ENCODE results near the gene RNF39. TPM values are rescaled to one million over a fixed set of nuclear protein-coding genes. Genes with fewer than 3 reads are reported as not detected.
"Not testable (repeated sequence)": the region's sequence is repeated elsewhere in the genome, so short reads cannot be mapped to it uniquely, and the experiment has no call there.

The RNF39 gene
- total RNA-seq, result 18.2 TPM

GRCh38 chr6:30075094-30075789 is at the start of gene RNF39:
Gene RNF39 (minus strand): TSS chr6:30075769. CDS start chr6:30075585, 184 bp downstream.
- Histone ChIP-seq H3K4me3 (peak within 1 kb of the TSS; percentile 51 to 65), H3K36me3 (no peaks in the 10 kb centered on the region), H3K27ac (peak within 1 kb of the TSS; percentile 79), H3K27me3 (no peaks in the 10 kb centered on the region), H3K9me3 (no peaks in the 10 kb centered on the region), H3K4me1 (peaks cover 47% of the 10 kb centered on the region)
- DNase-seq (ENCODE audit: extremely low spot score in 2 of 2), result no peak
- intact Hi-C loops (cut with DNase I), result no loop called here
- TF ChIP-seq CTCF (IDR thresholded peaks at IDR 0.05), result no peak
- TF ChIP-seq POLR2A (IDR thresholded peaks at IDR 0.05), result peak in 1 of 2 donors; percentile 41
- peak in 1 of 2 donors; percentile 71 for TF ChIP-seq POLR2AphosphoS5 (IDR thresholded peaks at IDR 0.05; ENCODE audit: insufficient read depth in 1 of 2, low read depth in 1 of 2)

GRCh38 chr6:30122515-30122914 is 46.9 kb upstream of the RNF39 start:
- Histone ChIP-seq H3K4me3 (no peak overlapping the region), H3K4me1 (peaks cover 6% of the 10 kb centered on the region), H3K27ac (no peak overlapping the region), H3K36me3 (no peaks in the 10 kb centered on the region), H3K9me3 (no peaks in the 10 kb centered on the region), H3K27me3 (no peaks in the 10 kb centered on the region)
- no peak for DNase-seq (ENCODE audit: extremely low spot score in 2 of 2)
- intact Hi-C loops (cut with DNase I), result no loop called here
- TF ChIP-seq POLR2AphosphoS5 (IDR thresholded peaks at IDR 0.05; ENCODE audit: insufficient read depth in 1 of 2, low read depth in 1 of 2) (peak in 1 of 2 donors; percentile 48), POLR2A (IDR thresholded peaks at IDR 0.05) (no peak)

GRCh38 chr6:30121446-30122366 is 46.1 kb upstream of the RNF39 start:
- intact Hi-C loops (cut with DNase I), result no loop called here
- no peak overlapping the region for H3K4me3 ChIP-seq
- H3K9me3 ChIP-seq, result no peaks in the 10 kb centered on the region
- DNase-seq (ENCODE audit: extremely low spot score in 2 of 2), result peak in 1 of 2 donors; percentile 49
- no peak overlapping the region for H3K27ac ChIP-seq
- H3K36me3 ChIP-seq, result no peaks in the 10 kb centered on the region
- TF ChIP-seq POLR2A (IDR thresholded peaks at IDR 0.05) (no peak), POLR2AphosphoS5 (IDR thresholded peaks at IDR 0.05; ENCODE audit: insufficient read depth in 1 of 2, low read depth in 1 of 2) (no peak), CTCF (IDR thresholded peaks at IDR 0.05) (no peak)
- H3K4me1 ChIP-seq, result no peaks in the 10 kb centered on the region
- H3K27me3 ChIP-seq, result no peaks in the 10 kb centered on the region

GRCh38 chr6:30118691-30119090 is 43.1 kb upstream of the RNF39 start:
- H3K36me3 ChIP-seq; H3K27me3 ChIP-seq; intact Hi-C loops (cut with DNase I); H3K4me1 ChIP-seq; H3K4me3 ChIP-seq; DNase-seq (ENCODE audit: extremely low spot score in 2 of 2); H3K9me3 ChIP-seq; H3K27ac ChIP-seq: not testable (repeated sequence)

GRCh38 chr6:30116724-30117123 is 41.2 kb upstream of the RNF39 start:
- intact Hi-C loops (cut with DNase I), result no loop called here
- Histone ChIP-seq H3K27ac (no peak overlapping the region), H3K27me3 (no peaks in the 10 kb centered on the region), H3K4me1 (no peaks in the 10 kb centered on the region), H3K36me3 (no peaks in the 10 kb centered on the region), H3K4me3 (no peak overlapping the region), H3K9me3 (no peaks in the 10 kb centered on the region)
- no peak for DNase-seq (ENCODE audit: extremely low spot score in 2 of 2)
- TF ChIP-seq CTCF (IDR thresholded peaks at IDR 0.05) (no peak), POLR2A (IDR thresholded peaks at IDR 0.05) (no peak), POLR2AphosphoS5 (IDR thresholded peaks at IDR 0.05; ENCODE audit: insufficient read depth in 1 of 2, low read depth in 1 of 2) (no peak)

Measured in vagina (tissue), 2 donors.